AG04449 (cell line): ENCODE results near the gene XPO6.

Experiments used
- CTCF ChIA-PET: fragments of 350-600 bp; formaldehyde crosslinking; extraction: SDS; loops from one replicate; lab custom pipeline; 2021; ENCODE audit warnings: antibody characterized with exemption; lab: Yijun Ruan, JAX
- POLR2A ChIA-PET: fragments of 400-600, 350-600 bp; formaldehyde crosslinking; extraction: SDS; loops from one replicate; lab custom pipeline; 2020; ENCODE audit warnings: antibody characterized with exemption, inconsistent platforms; lab: Yijun Ruan, JAX
- DNase-seq: peaks from one replicate; pipeline ENCODE4 v3.0.0-alpha.2; 2010; ENCODE audit warnings: low read depth, low spot score
- H3K4me3 ChIP-seq: 2 replicates; pipeline ENCODE4 v1.5.1; 2011; ENCODE audit warnings: low read depth, mild to moderate bottlenecking, control low read depth, low read length
- CTCF ChIP-seq: IDR thresholded peaks from one replicate; pipeline ENCODE4 v1.5.1; 2011; ENCODE audit warnings: mild to moderate bottlenecking, moderate library complexity, low read length, control low read depth, inconsistent platforms; ENCODE audit not compliant: insufficient read depth; ENCODE audit errors: missing control alignments

The XPO6 gene

GRCh38 chr16:28096983-28097899 lies 114.5 kb downstream of the XPO6 start:
- POLR2A ChIA-PET = no interaction called here
- CTCF ChIA-PET = no interaction called here

GRCh38 chr16:28093385-28093725 lies 118.4 kb downstream of the XPO6 start:
- DNase-seq = no peak
- no peak overlapping the region for H3K4me3 ChIP-seq
- POLR2A ChIA-PET = no interaction called here
- CTCF ChIA-PET = interaction anchor here (1.4 to 2.3 kb wide), 2 partner anchors 13 to 22 kb away, joined by 3 to 9 read pairs; no protein-coding TSS in a partner anchor
- TF ChIP-seq CTCF = no peak

More at GRCh38 chr16:28096983-28097899, 114.5 kb downstream of the XPO6 start:
- H3K4me3 ChIP-seq = no peak overlapping the region
- no peak for DNase-seq
- no peak for TF ChIP-seq CTCF

GRCh38 chr16:28092721-28093384 lies 118.9 kb downstream of the XPO6 start:
- H3K4me3 ChIP-seq = no peak overlapping the region
- DNase-seq = no peak
- ChIA-PET CTCF (interaction anchor here (1.2 to 2.3 kb wide), 3 partner anchors 13 to 455 kb away, joined by 3 to 9 read pairs (median 3); no protein-coding TSS in a partner anchor), POLR2A (no interaction called here)
- TF ChIP-seq CTCF = no peak

- ChIA-PET POLR2A (no interaction called here), CTCF (interaction anchor here (1.2 to 2.3 kb wide), 3 partner anchors 20 to 454 kb away, joined by 3 to 12 read pairs (median 9); no protein-coding TSS in a partner anchor)
- DNase-seq = no peak
- no peak overlapping the region for H3K4me3 ChIP-seq
- TF ChIP-seq CTCF = no peak
Measured at GRCh38 chr16:28091656-28092055, 120.1 kb downstream of the XPO6 start.

GRCh38 chr16:28090646-28091377 lies 121.0 kb downstream of the XPO6 start:
- no peak overlapping the region for H3K4me3 ChIP-seq
- ChIA-PET POLR2A (interaction anchor here (0.6 kb wide), 1 partner anchor 121 kb away, joined by 3 read pairs; no protein-coding TSS in a partner anchor), CTCF (interaction anchor here (1.1 to 2.3 kb wide), 3 partner anchors 10 to 127 kb away, joined by 3 to 12 read pairs (median 3); no protein-coding TSS in a partner anchor)
- no peak for DNase-seq
- no peak for TF ChIP-seq CTCF
